ENCODE measurements around the gene CDH23.

CDH23 gene

GRCh38 chr10:71711052-71711623 is 314.4 kb downstream of the CDH23 start:
- TF ChIP-seq CTCF (IDR thresholded peaks at IDR 0.05; ENCODE audit: low read depth, low read length), result no peak
- in situ Hi-C loops (cut with HindIII; ENCODE audit: low sequenced_read_pairs), result no loop called here
- no peak for DNase-seq (ENCODE audit: low read depth, low spot score)
- no peak overlapping the region for H3K4me3 ChIP-seq (ENCODE audit: low read depth, low read length)

GRCh38 chr10:71712170-71712569 is 315.4 kb downstream of the CDH23 start:
- DNase-seq (ENCODE audit: low read depth, low spot score), result no peak
- no peak for TF ChIP-seq CTCF (IDR thresholded peaks at IDR 0.05; ENCODE audit: low read depth, low read length)
- in situ Hi-C loops (cut with HindIII; ENCODE audit: low sequenced_read_pairs), result no loop called here

DNA sequence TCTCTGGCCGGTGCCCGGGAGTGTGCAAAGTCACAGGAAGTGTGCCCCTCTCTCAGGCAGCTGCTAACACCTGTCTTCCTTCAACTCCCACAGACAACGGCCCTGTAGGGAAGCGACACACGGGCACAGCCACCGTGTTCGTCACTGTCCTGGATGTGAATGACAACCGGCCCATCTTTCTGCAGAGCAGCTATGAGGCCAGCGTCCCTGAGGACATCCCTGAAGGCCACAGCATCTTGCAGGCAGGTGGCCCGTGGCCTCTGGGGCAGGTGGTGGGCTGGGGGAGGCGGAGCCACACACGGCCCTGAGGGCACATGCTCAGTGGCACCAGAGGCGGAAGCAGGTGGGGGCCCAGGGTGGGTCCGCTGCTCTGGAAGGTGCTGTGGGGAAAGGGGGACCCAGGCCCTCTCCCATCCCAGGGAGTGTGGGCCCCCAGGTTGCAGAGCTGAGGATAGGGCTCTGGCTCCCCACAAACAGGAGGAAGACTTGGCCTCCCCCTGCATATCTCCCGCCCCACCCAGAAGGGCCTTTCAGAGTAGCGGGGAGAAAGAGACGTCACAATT is 315.9 kb downstream of the CDH23 start:
- H3K4me3 ChIP-seq (ENCODE audit: low read depth, low read length), result no peak overlapping the region
- in situ Hi-C loops (cut with HindIII; ENCODE audit: low sequenced_read_pairs), result no loop called here
- no peak for DNase-seq (ENCODE audit: low read depth, low spot score)
- TF ChIP-seq CTCF (IDR thresholded peaks at IDR 0.05; ENCODE audit: low read depth, low read length), result no peak

More at GRCh38 chr10:71712170-71712569, 315.4 kb downstream of the CDH23 start:
- H3K4me3 ChIP-seq (ENCODE audit: low read depth, low read length), result no peak overlapping the region

DNA sequence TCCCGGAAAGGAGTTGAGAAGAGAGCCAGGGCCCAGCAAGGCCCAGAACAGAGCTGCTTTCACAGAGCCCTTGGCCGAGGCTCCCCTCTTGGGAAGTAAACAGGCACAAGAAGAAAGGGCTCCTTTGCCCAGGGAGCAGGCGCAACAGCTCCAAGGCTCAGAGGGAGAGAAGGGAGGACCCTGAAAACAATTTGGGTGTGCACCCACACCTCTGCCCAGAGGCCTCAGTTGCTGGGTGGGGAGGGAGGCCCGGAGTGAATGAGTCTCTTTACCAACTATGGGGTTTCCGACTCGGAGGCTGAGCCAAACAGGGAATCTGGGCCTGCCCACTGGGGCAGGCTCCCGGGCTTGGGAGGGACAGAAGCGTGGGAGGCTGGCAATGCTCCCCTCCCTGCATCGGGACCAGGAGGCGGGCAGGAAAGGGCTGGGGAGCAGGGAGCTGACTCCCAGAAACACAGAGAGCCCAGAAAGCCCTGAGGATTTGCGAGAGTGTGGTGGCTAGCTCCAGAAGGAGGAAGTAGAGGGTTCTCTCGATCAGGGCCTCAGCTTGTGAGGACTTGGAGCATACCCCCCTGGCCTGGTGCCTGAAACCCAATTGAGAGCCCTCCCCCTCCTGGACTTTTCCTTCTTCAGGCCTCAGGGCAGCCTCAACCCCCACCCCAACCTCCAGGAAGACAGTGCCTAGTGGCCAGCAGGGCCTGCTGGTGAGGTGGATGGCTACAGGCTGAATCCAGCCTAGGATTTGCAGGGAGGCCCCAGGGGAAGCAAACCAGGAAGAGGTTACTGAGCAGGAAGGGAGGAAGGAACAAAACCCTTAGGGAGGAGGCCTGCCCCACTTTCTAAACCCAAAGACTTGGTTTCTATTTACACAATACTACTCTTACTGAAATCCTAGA is 316.7 kb downstream of the CDH23 start:
- H3K4me3 ChIP-seq (ENCODE audit: low read depth, low read length), result no peak overlapping the region
- in situ Hi-C loops (cut with HindIII; ENCODE audit: low sequenced_read_pairs), result no loop called here
- DNase-seq (ENCODE audit: low read depth, low spot score), result peak; percentile 43
- peak; percentile 5 for TF ChIP-seq CTCF (IDR thresholded peaks at IDR 0.05; ENCODE audit: low read depth, low read length)

GRCh38 chr10:71714031-71714410 is 317.3 kb downstream of the CDH23 start:
- TF ChIP-seq CTCF (IDR thresholded peaks at IDR 0.05; ENCODE audit: low read depth, low read length), result no peak
- no peak overlapping the region for H3K4me3 ChIP-seq (ENCODE audit: low read depth, low read length)
- in situ Hi-C loops (cut with HindIII; ENCODE audit: low sequenced_read_pairs), result no loop called here
- no peak for DNase-seq (ENCODE audit: low read depth, low spot score)

- in situ Hi-C loops (cut with HindIII; ENCODE audit: low sequenced_read_pairs), result no loop called here
- no peak for DNase-seq (ENCODE audit: low read depth, low spot score)
- no peak overlapping the region for H3K4me3 ChIP-seq (ENCODE audit: low read depth, low read length)
- TF ChIP-seq CTCF (IDR thresholded peaks at IDR 0.05; ENCODE audit: low read depth, low read length), result no peak
Observed at GRCh38 chr10:71714592-71714991, 317.9 kb downstream of the CDH23 start.

All from astrocyte of the spinal cord (primary cell).